NCI-H1092 (cell line): ENCODE results near the gene TAS1R2.

ENCODE experiments used
- DNase-seq: peaks from one replicate; lab custom pipeline; 2025; lab: John Stamatoyannopoulos, UW

The TAS1R2 gene

DNA sequence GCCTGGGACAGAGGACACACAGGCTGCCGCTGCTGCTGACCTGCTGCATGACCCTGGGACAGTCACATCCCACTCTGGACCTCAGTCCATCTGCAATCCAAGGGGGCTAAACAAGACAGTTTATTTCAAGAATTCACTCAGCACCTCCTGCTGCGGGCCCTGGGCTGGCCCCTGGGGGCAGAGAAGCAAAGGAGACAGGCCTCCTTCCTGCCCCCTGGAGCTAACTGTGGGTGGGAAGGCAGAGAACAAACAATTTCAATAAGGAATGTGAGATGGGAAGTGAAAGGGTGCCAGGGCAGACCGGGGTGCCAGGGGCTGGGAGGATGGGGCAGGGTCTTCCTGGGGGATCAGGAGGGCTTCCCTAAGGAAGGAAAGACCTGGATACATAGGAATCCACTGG lies 60.0 kb downstream of the TAS1R2 start:
- DNase-seq = no peak

- DNase-seq = no peak
These were observed 60.5 kb downstream of the TAS1R2 start for GRCh38 chr1:18798946-18799345.

- DNase-seq = no peak
These were observed 60.9 kb downstream of the TAS1R2 start for GRCh38 chr1:18798533-18798932.

- no peak for DNase-seq
These were observed 62.5 kb downstream of the TAS1R2 start for GRCh38 chr1:18796950-18797349.

DNA sequence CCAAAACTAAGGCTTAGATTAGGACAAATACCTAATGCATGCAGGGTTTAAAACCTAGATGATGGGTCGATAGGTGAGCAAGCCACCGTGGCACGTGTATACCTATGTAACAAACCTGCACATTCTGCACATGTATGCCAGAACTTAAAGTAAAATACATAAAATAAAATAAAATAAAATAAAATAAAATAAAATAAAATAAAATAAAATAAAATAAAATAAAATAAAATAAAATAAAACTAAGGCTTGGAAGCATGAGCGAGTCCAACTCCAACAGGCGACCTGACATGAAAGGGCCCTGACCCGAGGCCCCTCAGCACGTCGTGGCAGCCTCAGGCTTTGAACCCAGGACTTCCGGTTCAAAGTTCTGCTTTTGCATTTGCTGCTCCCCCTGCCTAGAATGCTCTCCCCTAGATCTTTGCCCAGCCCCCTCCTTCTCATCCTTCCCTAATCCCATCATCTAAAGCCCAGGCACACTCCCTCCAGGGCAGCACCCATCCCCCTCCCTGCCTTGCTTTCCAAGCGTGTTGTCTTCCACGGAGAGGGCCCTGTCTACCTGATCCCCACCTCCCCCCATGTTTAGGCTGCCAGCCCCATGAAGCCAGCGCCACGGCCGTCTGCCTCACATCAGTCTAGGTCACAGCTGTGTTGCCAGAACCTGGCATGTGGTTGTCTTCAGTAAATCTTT lies 64.3 kb downstream of the TAS1R2 start:
- DNase-seq = no peak

- DNase-seq = no peak
These were observed 64.9 kb downstream of the TAS1R2 start for GRCh38 chr1:18794561-18794960.

GRCh38 chr1:18794051-18794450 lies 65.4 kb downstream of the TAS1R2 start:
- peak; percentile 45 for DNase-seq

- DNase-seq = no peak
These were observed 66.3 kb downstream of the TAS1R2 start for GRCh38 chr1:18793164-18793563.

DNA sequence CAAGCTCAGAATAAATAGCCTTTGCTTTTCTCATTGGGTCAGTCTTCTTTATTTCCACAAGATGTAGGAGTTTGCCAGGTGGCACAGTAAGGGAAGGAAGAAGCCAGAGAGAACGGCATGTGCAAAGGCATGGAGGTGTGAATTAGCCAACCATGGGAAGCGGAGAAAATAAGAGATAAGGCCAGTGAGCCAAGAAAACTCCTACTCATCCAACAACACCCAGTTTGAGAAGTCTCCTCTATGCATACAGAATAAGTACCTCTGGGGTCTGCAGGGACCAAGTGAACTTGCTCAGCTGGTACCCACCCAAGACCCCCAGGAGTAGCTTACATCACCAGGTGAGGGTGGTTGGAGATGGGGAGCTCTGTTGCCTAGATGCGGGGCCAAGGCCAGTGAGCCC lies 66.7 kb downstream of the TAS1R2 start:
- DNase-seq = no peak
